SK-N-SH (cell line): ENCODE results near the gene LCN2. TPM values are rescaled to one million over a fixed set of nuclear protein-coding genes. Genes with fewer than 3 reads are reported as not detected.
"Not testable (repeated sequence)": the region's sequence is repeated elsewhere in the genome, so short reads cannot be mapped to it uniquely, and the experiment has no call there.

Experiments used
- CTCF ChIA-PET: fragments of 300-600, 350-600 bp; formaldehyde crosslinking; extraction: SDS; loops from one replicate; lab custom pipeline; 2021; lab: Yijun Ruan, JAX
- POLR2A ChIA-PET: fragments of 350-600 bp; sonication (Branson Sonifier 250); formaldehyde crosslinking; extraction: SDS; loops from one replicate; lab custom pipeline; 2020; ENCODE audit warnings: antibody characterized with exemption, inconsistent platforms; lab: Yijun Ruan, JAX
- DNase-seq: peaks from one replicate; pipeline ENCODE4 v3.0.0; 2012
- H2AFZ ChIP-seq: fragments of 200-600 bp; sonication (generic); 2 replicates; pipeline ENCODE4 v1.8.1; 2016; ENCODE audit warnings: antibody characterized with exemption, mild to moderate bottlenecking, low read depth
- H3F3A ChIP-seq: fragments of 200-600 bp; sonication (generic); replicated peaks from 2 replicates; pipeline ENCODE3; 2016; ENCODE audit warnings: antibody characterized with exemption, mild to moderate bottlenecking; ENCODE audit not compliant: insufficient read depth
- H3K27ac ChIP-seq, 2 experiments: fragments of 200-500 bp in 1 of 2; fragments of 200-600 bp in 1 of 2; sonication (Bioruptor generic) in 1 of 2; sonication (generic), shearing (Covaris generic) in 1 of 2; 2 replicates each; pipeline versions ENCODE4 v1.5.1 to v1.6.1; 2014 to 2016; ENCODE audit warnings: low read depth in 2 of 2, inconsistent platforms in 1 of 2, low read length in 1 of 2, mild to moderate bottlenecking in 1 of 2, mixed read lengths in 1 of 2
- H3K27me3 ChIP-seq: fragments of 200-600 bp; sonication (generic), shearing (Covaris generic); 2 replicates; pipeline ENCODE4 v1.6.1; 2016; ENCODE audit warnings: mixed run types; ENCODE audit not compliant: insufficient read depth
- H3K36me3 ChIP-seq, 2 experiments: fragments of 200-500 bp in 1 of 2; fragments of 200-600 bp in 1 of 2; sonication (Bioruptor generic) in 1 of 2; sonication (generic) in 1 of 2; replicated peaks in 1 of 2; 2 replicates each; pipeline versions ENCODE3 to v1.5.1; 2014 to 2016; ENCODE audit warnings: low read length in 1 of 2, mild to moderate bottlenecking in 1 of 2; ENCODE audit not compliant: insufficient read depth in 2 of 2, control insufficient read depth in 1 of 2
- H3K4me1 ChIP-seq, 2 experiments: fragments of 200-500 bp in 1 of 2; fragments of 200-600 bp in 1 of 2; sonication (Bioruptor generic) in 1 of 2; sonication (generic), shearing (Covaris generic) in 1 of 2; 2 replicates each; pipeline versions ENCODE4 v1.5.1 to v1.6.1; 2014 to 2016; ENCODE audit warnings: low read depth in 1 of 2, low read length in 1 of 2, mixed run types in 1 of 2; ENCODE audit not compliant: insufficient read depth in 2 of 2, control insufficient read depth in 1 of 2
- H3K4me2 ChIP-seq: fragments of 200-600 bp; sonication (generic), shearing (Covaris generic); 2 replicates; pipeline ENCODE4 v1.6.1; 2017; ENCODE audit warnings: mixed run types
- H3K4me3 ChIP-seq, 2 experiments: fragments of 200-500 bp in 1 of 2; fragments of 200-600 bp in 1 of 2; sonication (Bioruptor generic) in 1 of 2; sonication (generic), shearing (Covaris generic) in 1 of 2; 2 replicates each; pipeline versions ENCODE4 v1.5.1 to v1.8.1; 2014 to 2016; ENCODE audit warnings: low read depth in 2 of 2, inconsistent platforms in 1 of 2, low read length in 1 of 2, mild to moderate bottlenecking in 1 of 2, mixed read lengths in 1 of 2, moderate library complexity in 1 of 2
- H3K79me2 ChIP-seq: fragments of 200-600 bp; sonication (generic); 2 replicates; pipeline ENCODE4 v1.8.1; 2017; ENCODE audit warnings: mild to moderate bottlenecking; ENCODE audit not compliant: insufficient read depth
- H3K9ac ChIP-seq: fragments of 200-600 bp; sonication (generic); 2 replicates; pipeline ENCODE4 v1.6.1; 2017; ENCODE audit warnings: mixed run types
- H3K9me2 ChIP-seq: fragments of 200-600 bp; sonication (generic); 2 replicates; pipeline ENCODE4 v1.6.1; 2017; ENCODE audit warnings: mixed run types
- H3K9me3 ChIP-seq: fragments of 200-600 bp; sonication (generic); 2 replicates; pipeline ENCODE4 v1.6.1; 2017; ENCODE audit warnings: mixed run types, mild to moderate bottlenecking, moderate library complexity
- H4K20me1 ChIP-seq: fragments of 200-600 bp; sonication (generic); 2 replicates; pipeline ENCODE4 v1.6.1; 2017; ENCODE audit warnings: mild to moderate bottlenecking, mixed run types; ENCODE audit not compliant: insufficient read depth
- EP300 ChIP-seq, 2 experiments: IDR thresholded peaks; 2 replicates each; pipeline versions ENCODE4 v1.4.0 to v1.6.1; 2012; ENCODE audit warnings: borderline replicate concordance in 1 of 2, low read depth in 1 of 2, low read length in 1 of 2
- GABPA ChIP-seq: IDR thresholded peaks from 2 replicates; pipeline ENCODE4 v1.4.0; 2012; ENCODE audit warnings: low read depth, mild to moderate bottlenecking
- MEF2A ChIP-seq: IDR thresholded peaks from 2 replicates; pipeline ENCODE4 v1.4.0; 2012; ENCODE audit warnings: low read depth, borderline replicate concordance
- MXI1 ChIP-seq: IDR thresholded peaks from 2 replicates; pipeline ENCODE4 v1.6.1; 2012; ENCODE audit warnings: mild to moderate bottlenecking, low read depth, low read length, improper control_type of control experiment
- NRF1 ChIP-seq: IDR thresholded peaks from 2 replicates; pipeline ENCODE4 v1.6.1; 2012; ENCODE audit warnings: low read depth, mild to moderate bottlenecking, low read length
- RXRA ChIP-seq: IDR thresholded peaks from 2 replicates; pipeline ENCODE4 v1.4.0; 2012; ENCODE audit warnings: low read depth, mild to moderate bottlenecking, borderline replicate concordance
- TAF1 ChIP-seq: IDR thresholded peaks from 2 replicates; pipeline ENCODE4 v1.6.1; 2012; ENCODE audit warnings: low read depth, mild to moderate bottlenecking, low read length, moderate library complexity, borderline replicate concordance
- TCF12 ChIP-seq: IDR thresholded peaks from 2 replicates; pipeline ENCODE4 v1.4.0; 2012
- TEAD4 ChIP-seq: IDR thresholded peaks from 2 replicates; pipeline ENCODE4 v1.4.0; 2012; ENCODE audit warnings: mild to moderate bottlenecking, borderline replicate concordance; ENCODE audit not compliant: insufficient read depth
- WGBS: methylation state at CpG from one replicate; pipeline ENCODE4 v1.1.6; 2017; ENCODE audit warnings: low lambda C conversion rate; 5-methylcytosine and 5-hydroxymethylcytosine counted together
- polyA plus RNA-seq, 3 experiments: library from polyadenylated mRNA; depleted of rRNA; stranded (reverse); fragments of >200 nt; gene quantifications; 2 replicates each; pipeline ENCODE4 v1.2.3, GENCODE V29; 2012
- TF ChIP-seq, protein P1 (sequence below): IDR thresholded peaks from 2 replicates; pipeline ENCODE4; 2012
- TF ChIP-seq, protein P2 (sequence below): IDR thresholded peaks from 2 replicates; pipeline ENCODE4 v1.4.0; 2012; ENCODE audit warnings: low read depth, borderline replicate concordance

LCN2 gene
- polyA plus RNA-seq, 1 of the 3 experiments (the other 2 are of a cell fraction): not detected

DNA sequence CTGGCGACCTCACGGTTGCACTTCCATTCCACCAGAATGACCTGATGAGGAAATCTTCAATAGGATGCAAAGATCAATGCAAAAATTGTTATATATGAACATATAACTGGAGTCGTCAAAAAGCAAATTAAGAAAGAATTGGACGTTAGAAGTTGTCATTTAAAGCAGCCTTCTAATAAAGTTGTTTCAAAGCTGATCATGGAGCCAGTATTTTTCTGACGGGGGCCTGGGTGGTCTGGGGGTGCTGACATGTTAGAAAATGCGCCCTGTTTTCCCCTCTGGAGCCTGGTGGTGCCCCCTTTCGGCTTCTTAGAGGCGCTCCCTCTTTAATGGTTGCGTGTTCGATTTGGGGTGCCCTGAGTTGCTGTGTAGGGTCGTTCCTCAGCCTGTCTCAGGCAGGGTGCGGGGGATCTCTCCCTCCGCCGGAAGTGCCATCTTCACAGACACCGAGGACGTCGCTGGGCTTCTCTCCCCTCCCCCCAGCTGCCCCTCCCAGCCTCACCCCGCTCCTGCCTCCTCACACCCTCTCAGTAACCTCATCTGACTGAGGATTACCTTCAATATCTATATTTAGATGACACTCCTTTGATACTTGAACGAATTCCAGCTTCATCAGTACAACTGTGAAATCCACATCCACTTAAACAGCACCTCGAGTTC, 40.1 kb upstream of the LCN2 start:
- ChIA-PET POLR2A (interaction anchor here (0.6 kb wide), 1 partner anchor 49 kb away, joined by 3 read pairs; no protein-coding TSS in a partner anchor), CTCF (interaction anchor here (1.0 to 18.8 kb wide), 5 partner anchors 6 to 165 kb away, joined by 3 to 246 read pairs (median 5); no protein-coding TSS in a partner anchor)
- Histone ChIP-seq H3K79me2 (peaks cover 4% of the 10 kb centered on the region; the same call in 1 of the 2 replicates), H3K27me3 (no peaks in the 10 kb centered on the region), H3K4me3 (no peak overlapping the region), H3K9me2 (no peaks in the 10 kb centered on the region), H3K9ac (no peak overlapping the region), H3F3A (peaks cover 8% of the 10 kb centered on the region), H3K36me3 (peaks cover 21 to 34% of the 10 kb centered on the region in 2 experiments), H3K9me3 (no peaks in the 10 kb centered on the region), H3K4me1 (peaks cover 0 to 3% of the 10 kb centered on the region in 2 experiments; a peak in 1 of 4 replicates), H3K27ac (no peak overlapping the region), H4K20me1 (no peaks in the 10 kb centered on the region), H2AFZ (no peak overlapping the region), H3K4me2 (no peak overlapping the region)
- DNase-seq: peak; percentile 24
- WGBS: 85% methylated on average over 18 of the region's 20 CpGs
- TF ChIP-seq TCF12: no peak
- no peak for TF ChIP-seq NRF1
- TF ChIP-seq TAF1: no peak
- TF ChIP-seq, protein P1, sequence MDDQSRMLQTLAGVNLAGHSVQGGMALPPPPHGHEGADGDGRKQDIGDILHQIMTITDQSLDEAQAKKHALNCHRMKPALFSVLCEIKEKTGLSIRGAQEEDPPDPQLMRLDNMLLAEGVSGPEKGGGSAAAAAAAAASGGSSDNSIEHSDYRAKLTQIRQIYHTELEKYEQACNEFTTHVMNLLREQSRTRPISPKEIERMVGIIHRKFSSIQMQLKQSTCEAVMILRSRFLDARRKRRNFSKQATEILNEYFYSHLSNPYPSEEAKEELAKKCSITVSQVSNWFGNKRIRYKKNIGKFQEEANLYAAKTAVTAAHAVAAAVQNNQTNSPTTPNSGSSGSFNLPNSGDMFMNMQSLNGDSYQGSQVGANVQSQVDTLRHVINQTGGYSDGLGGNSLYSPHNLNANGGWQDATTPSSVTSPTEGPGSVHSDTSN: no peak
- no peak for TF ChIP-seq GABPA
- no peak for TF ChIP-seq MXI1
- no peak for TF ChIP-seq EP300 (IDR thresholded peaks at IDR 0.05; ENCODE audit: borderline replicate concordance in 1 of 2, low read depth in 1 of 2, low read length in 1 of 2)
- no peak for TF ChIP-seq TEAD4
- TF ChIP-seq, protein P2, sequence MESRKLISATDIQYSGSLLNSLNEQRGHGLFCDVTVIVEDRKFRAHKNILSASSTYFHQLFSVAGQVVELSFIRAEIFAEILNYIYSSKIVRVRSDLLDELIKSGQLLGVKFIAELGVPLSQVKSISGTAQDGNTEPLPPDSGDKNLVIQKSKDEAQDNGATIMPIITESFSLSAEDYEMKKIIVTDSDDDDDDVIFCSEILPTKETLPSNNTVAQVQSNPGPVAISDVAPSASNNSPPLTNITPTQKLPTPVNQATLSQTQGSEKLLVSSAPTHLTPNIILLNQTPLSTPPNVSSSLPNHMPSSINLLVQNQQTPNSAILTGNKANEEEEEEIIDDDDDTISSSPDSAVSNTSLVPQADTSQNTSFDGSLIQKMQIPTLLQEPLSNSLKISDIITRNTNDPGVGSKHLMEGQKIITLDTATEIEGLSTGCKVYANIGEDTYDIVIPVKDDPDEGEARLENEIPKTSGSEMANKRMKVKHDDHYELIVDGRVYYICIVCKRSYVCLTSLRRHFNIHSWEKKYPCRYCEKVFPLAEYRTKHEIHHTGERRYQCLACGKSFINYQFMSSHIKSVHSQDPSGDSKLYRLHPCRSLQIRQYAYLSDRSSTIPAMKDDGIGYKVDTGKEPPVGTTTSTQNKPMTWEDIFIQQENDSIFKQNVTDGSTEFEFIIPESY: no peak
- no peak for TF ChIP-seq RXRA
- no peak for TF ChIP-seq MEF2A

DNA sequence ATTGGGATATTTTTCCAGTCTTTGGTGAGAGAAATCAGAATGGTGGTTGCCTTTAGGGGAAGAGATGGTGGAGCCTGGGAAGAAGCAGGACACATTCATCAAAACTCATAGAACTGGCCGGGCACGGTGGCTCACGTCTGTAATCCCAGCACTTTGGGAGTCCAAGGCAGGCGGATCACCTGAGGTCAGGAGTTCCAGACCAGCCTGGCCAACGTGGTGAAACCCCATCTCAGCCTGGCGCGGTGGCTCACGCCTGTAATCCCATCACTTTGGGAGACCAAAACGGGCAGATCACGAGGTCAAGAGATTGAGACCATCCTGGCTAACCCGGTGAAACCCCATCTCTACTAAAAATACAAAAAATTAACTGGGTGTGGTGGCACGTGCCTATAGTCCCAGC, 37.5 kb upstream of the LCN2 start:
- H2AFZ ChIP-seq, H3K9me2 ChIP-seq, H3K4me1 ChIP-seq, H3K9ac ChIP-seq, H3K27ac ChIP-seq, H3K4me3 ChIP-seq, H3K9me3 ChIP-seq, H3K4me2 ChIP-seq, H3K27me3 ChIP-seq, POLR2A ChIA-PET, H4K20me1 ChIP-seq, DNase-seq, H3F3A ChIP-seq, H3K79me2 ChIP-seq: not testable (repeated sequence)
- CTCF ChIA-PET: interaction anchor here (0.8 to 1.6 kb wide), 2 partner anchors 13 to 18 kb away, joined by 3 to 6 read pairs; no protein-coding TSS in a partner anchor
- peaks cover 15 to 19% of the 10 kb centered on the region in 2 experiments for H3K36me3 ChIP-seq
- 96% methylated on average over 12 of the region's 12 CpGs for WGBS
